H1 (cell line): Measurements from ENCODE around the gene LRRC37B. TPM values are rescaled to one million over a fixed set of nuclear protein-coding genes. Genes with fewer than 3 reads are reported as not detected.

Source experiments
- CTCF ChIA-PET: fragments of 300-600 bp; sonication (Branson Sonifier 250); formaldehyde crosslinking; loops from one replicate; lab custom pipeline; 2021; ENCODE audit not compliant: partially characterized antibody; lab: Charles Lee
- POLR2A ChIA-PET: fragments of 300-600 bp; sonication (Branson Sonifier 250); formaldehyde crosslinking; loops from one replicate; lab custom pipeline; 2021; ENCODE audit warnings: inconsistent platforms; ENCODE audit not compliant: partially characterized antibody; lab: Charles Lee
- DNase-seq, 2 experiments: peaks; one replicate each; pipeline versions ENCODE4 v3.0.0 to v3.0.0-alpha.2; 2010 to 2022; ENCODE audit warnings: low spot score in 2 of 2, low read depth in 1 of 2, mixed read lengths in 1 of 2
- FAIRE-seq: peaks from 2 replicates; lab custom pipeline; 2011; peaks lifted over from hg19 to GRCh38; lab: Jason Lieb, UNC
- H2AFZ ChIP-seq: 2 replicates; pipeline ENCODE4 v1.8.1; 2012; ENCODE audit warnings: low read length, inconsistent platforms
- H2AK5ac ChIP-seq: 2 replicates; pipeline ENCODE4 v1.6.1; 2013; ENCODE audit warnings: low read depth, low read length
- H2BK120ac ChIP-seq: replicated peaks from 2 replicates; pipeline ENCODE3; 2013; ENCODE audit warnings: low read depth, low read length, inconsistent platforms
- H2BK12ac ChIP-seq: 2 replicates; pipeline ENCODE4 v1.6.1; 2013; ENCODE audit warnings: low read depth, low read length
- H2BK15ac ChIP-seq: 2 replicates; pipeline ENCODE4 v1.6.1; 2013; ENCODE audit warnings: low read length
- H2BK20ac ChIP-seq: 2 replicates; pipeline ENCODE4 v1.6.1; 2013; ENCODE audit warnings: low read length
- H2BK5ac ChIP-seq: 2 replicates; pipeline ENCODE4 v1.6.1; 2013; ENCODE audit warnings: low read depth, low read length
- H3K14ac ChIP-seq: 2 replicates; pipeline ENCODE4 v1.6.1; 2013; ENCODE audit warnings: inconsistent platforms; ENCODE audit not compliant: insufficient read length
- H3K18ac ChIP-seq: 2 replicates; pipeline ENCODE4 v1.6.1; 2013; ENCODE audit warnings: low read length; ENCODE audit errors: extremely low read depth
- H3K23ac ChIP-seq: 2 replicates; pipeline ENCODE4 v1.6.1; 2013; ENCODE audit warnings: inconsistent platforms; ENCODE audit not compliant: insufficient read length
- H3K23me2 ChIP-seq: 2 replicates; pipeline ENCODE4 v1.6.1; 2013; ENCODE audit warnings: low read depth, low read length
- H3K27ac ChIP-seq: 2 replicates; pipeline ENCODE4 v1.6.1; 2011; ENCODE audit warnings: low read depth, low read length, inconsistent platforms
- H3K27me3 ChIP-seq, 4 experiments: replicated peaks in 1 of 4; 1 replicate in 1 of 4; 2 replicates in 3 of 4; pipeline versions ENCODE4 v1.6.1 to v1.8.1; 2011 to 2013; ENCODE audit warnings: low read length in 3 of 4, mild to moderate bottlenecking in 3 of 4, inconsistent platforms in 2 of 4, mixed read lengths in 2 of 4, moderate library complexity in 1 of 4; ENCODE audit not compliant: control insufficient read depth in 3 of 4, insufficient read depth in 3 of 4; ENCODE audit errors: extremely low read depth in 1 of 4
- H3K36me3 ChIP-seq, 4 experiments: 2 replicates each; pipeline versions ENCODE4 v1.6.1 to v1.8.1; 2011 to 2013; ENCODE audit warnings: mild to moderate bottlenecking in 4 of 4, low read length in 3 of 4, moderate library complexity in 2 of 4, control low read depth in 1 of 4, inconsistent platforms in 1 of 4; ENCODE audit not compliant: insufficient read depth in 4 of 4, control insufficient read depth in 2 of 4
- H3K4ac ChIP-seq: replicated peaks from 2 replicates; pipeline ENCODE3; 2013; ENCODE audit warnings: low read length, low read depth, mixed read lengths, inconsistent platforms; ENCODE audit not compliant: insufficient read length
- H3K4me1 ChIP-seq, 4 experiments: replicated peaks in 1 of 4; 1 replicate in 1 of 4; 2 replicates in 3 of 4; pipeline versions ENCODE4 v1.6.1 to v1.8.1; 2011 to 2013; ENCODE audit warnings: low read length in 3 of 4, inconsistent platforms in 2 of 4, mixed read lengths in 1 of 4; ENCODE audit not compliant: insufficient read depth in 4 of 4, control insufficient read depth in 3 of 4
- H3K4me2 ChIP-seq, 2 experiments: 2 replicates each; pipeline versions ENCODE4 v1.6.1 to v1.8.1; 2011 to 2013; ENCODE audit warnings: low read depth in 2 of 2, low read length in 2 of 2, control low read depth in 1 of 2, inconsistent platforms in 1 of 2, mild to moderate bottlenecking in 1 of 2; ENCODE audit not compliant: insufficient read depth in 1 of 2
- H3K4me3 ChIP-seq, 4 experiments: fragments of 200-600, 300-600 bp in 1 of 4; sonication (generic), shearing (Covaris generic), sonication (Bioruptor Twin) in 1 of 4; 2 replicates each; pipeline versions ENCODE4 v1.5.1 to v1.8.1; 2011 to 2016; ENCODE audit warnings: low read length in 4 of 4, low read depth in 3 of 4, control low read depth in 2 of 4, inconsistent platforms in 2 of 4, mild to moderate bottlenecking in 2 of 4, mixed read lengths in 1 of 4, moderate library complexity in 1 of 4; ENCODE audit not compliant: insufficient read depth in 2 of 4; ENCODE audit errors: extremely low read depth in 1 of 4
- H3K56ac ChIP-seq: replicated peaks from 2 replicates; pipeline ENCODE3; 2013; ENCODE audit warnings: low read depth, mild to moderate bottlenecking, mixed read lengths, low read length, inconsistent platforms; ENCODE audit not compliant: insufficient read length
- H3K79me1 ChIP-seq: 2 replicates; pipeline ENCODE4 v1.6.1; 2013; ENCODE audit warnings: low read depth, low read length, control low read depth
- H3K79me2 ChIP-seq, 2 experiments: 2 replicates each; pipeline versions ENCODE4 v1.6.1 to v1.8.1; 2012 to 2013; ENCODE audit warnings: low read length in 2 of 2, mild to moderate bottlenecking in 2 of 2, inconsistent platforms in 1 of 2; ENCODE audit not compliant: insufficient read depth in 2 of 2, control insufficient read depth in 1 of 2
- H3K9ac ChIP-seq, 4 experiments: replicated peaks in 1 of 4; 1 replicate in 1 of 4; 2 replicates in 3 of 4; pipeline versions ENCODE4 v1.6.1 to v1.8.1; 2011 to 2013; ENCODE audit warnings: low read depth in 3 of 4, low read length in 3 of 4, control low read depth in 2 of 4, mild to moderate bottlenecking in 2 of 4, moderate library complexity in 2 of 4, inconsistent platforms in 1 of 4; ENCODE audit errors: extremely low read depth in 1 of 4
- H3K9me3 ChIP-seq, 2 experiments: 2 replicates each; pipeline versions ENCODE4 v1.6.1 to v1.8.1; 2012 to 2013; ENCODE audit warnings: mild to moderate bottlenecking in 2 of 2, moderate library complexity in 2 of 2, control low read depth in 1 of 2, inconsistent platforms in 1 of 2, low read depth in 1 of 2, low read length in 1 of 2, mixed read lengths in 1 of 2; ENCODE audit not compliant: insufficient read depth in 2 of 2
- H4K20me1 ChIP-seq, 2 experiments: replicated peaks in 1 of 2; 2 replicates each; pipeline versions ENCODE3 to v1.8.1; 2011 to 2013; ENCODE audit warnings: inconsistent platforms in 2 of 2, low read length in 2 of 2, mild to moderate bottlenecking in 1 of 2; ENCODE audit not compliant: insufficient read depth in 2 of 2, control insufficient read depth in 1 of 2
- H4K5ac ChIP-seq: 2 replicates; pipeline ENCODE4 v1.6.1; 2013; ENCODE audit warnings: low read length, low read depth, mixed read lengths, inconsistent platforms; ENCODE audit not compliant: insufficient read length
- H4K8ac ChIP-seq: 2 replicates; pipeline ENCODE4 v1.8.0; 2013; ENCODE audit warnings: mild to moderate bottlenecking, moderate library complexity, low read length, inconsistent platforms; ENCODE audit not compliant: insufficient read depth; ENCODE audit errors: extremely low read depth
- H4K91ac ChIP-seq: replicated peaks from 2 replicates; pipeline ENCODE3; 2013; ENCODE audit warnings: low read length, mixed read lengths, inconsistent platforms; ENCODE audit not compliant: insufficient read length
- CHD2 ChIP-seq: IDR thresholded peaks from 2 replicates; pipeline ENCODE4 v1.6.1; 2012; ENCODE audit warnings: low read length, improper control_type of control experiment
- GABPA ChIP-seq: IDR thresholded peaks from 2 replicates; pipeline ENCODE4 v1.6.1; 2011; ENCODE audit warnings: mild to moderate bottlenecking, low read length, moderate library complexity, borderline replicate concordance; ENCODE audit not compliant: insufficient read depth
- HDAC6 ChIP-seq: IDR thresholded peaks from one replicate; pipeline ENCODE4 v1.7.1; 2012; ENCODE audit warnings: low read depth, mild to moderate bottlenecking, inconsistent platforms, low read length, moderate library complexity
- JUND ChIP-seq: IDR thresholded peaks from 2 replicates; pipeline ENCODE4 v1.6.1; 2011; ENCODE audit warnings: mild to moderate bottlenecking, improper control_type of control experiment, low read length
- RBBP5 ChIP-seq: IDR thresholded peaks from 2 replicates; pipeline ENCODE4 v1.7.1; 2012; ENCODE audit warnings: low read depth, mild to moderate bottlenecking, inconsistent platforms, low read length, moderate library complexity, borderline replicate concordance
- RXRA ChIP-seq: IDR thresholded peaks from 2 replicates; pipeline ENCODE4 v1.6.1; 2011; ENCODE audit warnings: low read depth, mild to moderate bottlenecking, low read length, moderate library complexity; ENCODE audit not compliant: insufficient read depth
- SIX5 ChIP-seq: IDR thresholded peaks from 2 replicates; pipeline ENCODE4 v1.6.1; 2011; ENCODE audit warnings: mild to moderate bottlenecking, low read depth, low read length
- SP2 ChIP-seq: IDR thresholded peaks from 2 replicates; pipeline ENCODE4 v1.6.1; 2012; ENCODE audit warnings: mild to moderate bottlenecking, low read length, inconsistent platforms
- SRF ChIP-seq: IDR thresholded peaks from 2 replicates; pipeline ENCODE4 v1.6.1; 2011; ENCODE audit warnings: mild to moderate bottlenecking, low read depth, low read length, moderate library complexity
- WGBS, 2 experiments: shearing (Covaris generic) in 1 of 2; methylation state at CpG; one replicate each; pipeline versions ENCODE4 v1.1.6 to v1.1.7; 2013 to 2015; ENCODE audit warnings: low lambda C conversion rate in 2 of 2, mixed read lengths in 2 of 2, inconsistent platforms in 1 of 2, low coverage in 1 of 2, missing lambda C conversion rate in 1 of 2; ENCODE audit not compliant: insufficient replicate concordance in 2 of 2, insufficient coverage in 1 of 2, insufficient read length in 1 of 2; ENCODE audit errors: extremely low coverage in 1 of 2, missing lambda C conversion rate in 1 of 2; 5-methylcytosine and 5-hydroxymethylcytosine counted together
- polyA plus RNA-seq, 7 experiments: library from polyadenylated mRNA; depleted of rRNA in 3 of 7; stranded (reverse) in 5 of 7; unstranded in 2 of 7; fragments of >200 nt in 5 of 7; fragments of 200-250 nt in 2 of 7; gene quantifications; 1 replicate in 5 of 7; 2 replicates in 1 of 7; 4 replicates in 1 of 7; pipeline versions ENCODE4 v1.2.1 to v1.2.3, GENCODE V29; 2011 to 2013; ENCODE audit warnings: missing spikeins in 2 of 7, mixed read lengths in 2 of 7
- total RNA-seq: library from RNA; stranded (reverse); fragmentation: NEBNext Ultra II Directional; extraction: Animal tissue kit (Norgen Biotek cat#: 25700); gene quantifications from 2 replicates; pipeline ENCODE4 v1.2.1, GENCODE V29; 2021
- TF ChIP-seq, protein P1 (sequence below): IDR thresholded peaks from 2 replicates; pipeline ENCODE4 v1.6.1; 2012; ENCODE audit warnings: low read length, inconsistent platforms
- TF ChIP-seq, protein P2 (sequence below), 3 experiments: IDR thresholded peaks; 1 replicate in 2 of 3; 2 replicates in 1 of 3; pipeline versions ENCODE4 v1.5.1 to v1.6.1; 2011; ENCODE audit warnings: low read length in 3 of 3, mild to moderate bottlenecking in 3 of 3, inconsistent platforms in 2 of 3, low read depth in 1 of 3, moderate library complexity in 1 of 3; ENCODE audit not compliant: insufficient read depth in 1 of 3; ENCODE audit errors: control extremely low read depth in 1 of 3

The LRRC37B gene
- total and polyA plus RNA-seq, 2 of the 8 experiments (the other 6 are each of a cell fraction or from before 2014, with no cell fraction given): 16.0 to 19.0 TPM

DNA sequence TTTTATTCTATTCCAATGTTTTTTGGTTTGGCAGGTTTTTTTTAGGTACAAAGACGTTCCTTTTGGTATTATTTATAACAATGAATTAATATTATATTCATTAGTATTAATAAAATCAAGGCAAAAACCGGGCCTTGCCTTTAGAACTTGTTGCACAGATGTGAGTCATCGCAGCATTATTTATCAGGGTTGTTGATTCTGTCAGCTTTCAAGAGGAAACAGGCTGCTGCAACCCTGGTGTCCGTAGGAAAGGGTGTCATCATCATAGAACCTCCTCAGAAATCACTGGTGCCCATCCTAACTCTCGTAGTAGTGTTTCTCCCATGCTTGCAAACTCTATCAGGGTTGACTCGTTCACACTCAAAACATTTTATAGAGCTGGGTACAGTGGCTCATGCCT lies 10.2 kb upstream of the LRRC37B start:
- no peak for FAIRE-seq
- Histone ChIP-seq H3K9me3 (no peaks in the 10 kb centered on the region), H2AK5ac (no peak overlapping the region), H3K4me1 (no peaks in the 10 kb centered on the region), H3K23me2 (no peaks in the 10 kb centered on the region), H4K20me1 (peaks cover 0 to 5% of the 10 kb centered on the region in 2 experiments), H3K56ac (no peak overlapping the region), H3K27me3 (no peaks in the 10 kb centered on the region), H3K4me2 (no peak overlapping the region), H2AFZ (no peak overlapping the region), H2BK15ac (no peak overlapping the region), H3K4ac (no peak overlapping the region), H3K79me1 (no peaks in the 10 kb centered on the region), H2BK5ac (no peak overlapping the region), H3K23ac (no peak overlapping the region), H3K14ac (no peak overlapping the region), H2BK12ac (no peak overlapping the region), H2BK20ac (no peak overlapping the region), H3K4me3 (no peak overlapping the region), H3K36me3 (peaks cover 14 to 86% (median 62%) of the 10 kb centered on the region in 4 experiments), H4K91ac (no peak overlapping the region), H3K9ac (no peak overlapping the region), H4K5ac (no peak overlapping the region), H2BK120ac (no peak overlapping the region), H3K79me2 (no peaks in the 10 kb centered on the region), H3K18ac (no peak overlapping the region), H3K27ac (no peak overlapping the region), H4K8ac (no peak overlapping the region)
- POLR2A ChIA-PET: no interaction called here
- CTCF ChIA-PET: no interaction called here
- no peak for DNase-seq
- WGBS, 2 experiments: 94% methylated on average over 6 of the region's 6 CpGs; no CpG with 5 or more reads in 1 of the 2 experiments
- no peak for TF ChIP-seq HDAC6
- TF ChIP-seq RBBP5: no peak
- TF ChIP-seq, protein P1, sequence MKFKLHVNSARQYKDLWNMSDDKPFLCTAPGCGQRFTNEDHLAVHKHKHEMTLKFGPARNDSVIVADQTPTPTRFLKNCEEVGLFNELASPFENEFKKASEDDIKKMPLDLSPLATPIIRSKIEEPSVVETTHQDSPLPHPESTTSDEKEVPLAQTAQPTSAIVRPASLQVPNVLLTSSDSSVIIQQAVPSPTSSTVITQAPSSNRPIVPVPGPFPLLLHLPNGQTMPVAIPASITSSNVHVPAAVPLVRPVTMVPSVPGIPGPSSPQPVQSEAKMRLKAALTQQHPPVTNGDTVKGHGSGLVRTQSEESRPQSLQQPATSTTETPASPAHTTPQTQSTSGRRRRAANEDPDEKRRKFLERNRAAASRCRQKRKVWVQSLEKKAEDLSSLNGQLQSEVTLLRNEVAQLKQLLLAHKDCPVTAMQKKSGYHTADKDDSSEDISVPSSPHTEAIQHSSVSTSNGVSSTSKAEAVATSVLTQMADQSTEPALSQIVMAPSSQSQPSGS: no peak
- no peak for TF ChIP-seq SIX5
- no peak for TF ChIP-seq SP2
- no peak for TF ChIP-seq GABPA
- no peak for TF ChIP-seq JUND
- TF ChIP-seq, protein P2, sequence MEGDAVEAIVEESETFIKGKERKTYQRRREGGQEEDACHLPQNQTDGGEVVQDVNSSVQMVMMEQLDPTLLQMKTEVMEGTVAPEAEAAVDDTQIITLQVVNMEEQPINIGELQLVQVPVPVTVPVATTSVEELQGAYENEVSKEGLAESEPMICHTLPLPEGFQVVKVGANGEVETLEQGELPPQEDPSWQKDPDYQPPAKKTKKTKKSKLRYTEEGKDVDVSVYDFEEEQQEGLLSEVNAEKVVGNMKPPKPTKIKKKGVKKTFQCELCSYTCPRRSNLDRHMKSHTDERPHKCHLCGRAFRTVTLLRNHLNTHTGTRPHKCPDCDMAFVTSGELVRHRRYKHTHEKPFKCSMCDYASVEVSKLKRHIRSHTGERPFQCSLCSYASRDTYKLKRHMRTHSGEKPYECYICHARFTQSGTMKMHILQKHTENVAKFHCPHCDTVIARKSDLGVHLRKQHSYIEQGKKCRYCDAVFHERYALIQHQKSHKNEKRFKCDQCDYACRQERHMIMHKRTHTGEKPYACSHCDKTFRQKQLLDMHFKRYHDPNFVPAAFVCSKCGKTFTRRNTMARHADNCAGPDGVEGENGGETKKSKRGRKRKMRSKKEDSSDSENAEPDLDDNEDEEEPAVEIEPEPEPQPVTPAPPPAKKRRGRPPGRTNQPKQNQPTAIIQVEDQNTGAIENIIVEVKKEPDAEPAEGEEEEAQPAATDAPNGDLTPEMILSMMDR (IDR thresholded peaks at IDR 0.05; ENCODE audit: control extremely low read depth in 1 of 3, insufficient read depth in 1 of 3, low read depth in 1 of 3, low read length in 3 of 3): no peak
- no peak for TF ChIP-seq CHD2
- TF ChIP-seq SRF: no peak
- TF ChIP-seq RXRA: no peak
